Hepatocyte (in vitro differentiated cells): ENCODE data around the gene MAPK14. TPM values are rescaled to one million over a fixed set of nuclear protein-coding genes. Genes with fewer than 3 reads are reported as not detected.

Experiments used
- DNase-seq: peaks from one replicate; pipeline ENCODE4 v3.0.0-alpha.2; 2016; ENCODE audit warnings: low spot score
- H2AFZ ChIP-seq: fragments of 200-600 bp; sonication (generic); 2 replicates; pipeline ENCODE4 v1.6.0; 2016; ENCODE audit warnings: antibody characterized with exemption, mild to moderate bottlenecking
- H3K27ac ChIP-seq: fragments of 200-600 bp; sonication (generic); 2 replicates; pipeline ENCODE4 v1.5.1; 2016; ENCODE audit warnings: mild to moderate bottlenecking
- H3K27me3 ChIP-seq: fragments of 200-600 bp; sonication (generic); 2 replicates; pipeline ENCODE4 v1.6.1; 2016
- H3K36me3 ChIP-seq: fragments of 200-600 bp; sonication (generic); replicated peaks from 2 replicates; pipeline ENCODE4 v1.5.1; 2016; ENCODE audit warnings: low read depth; ENCODE audit not compliant: insufficient read depth
- H3K4me1 ChIP-seq: fragments of 200-600 bp; sonication (generic); 2 replicates; pipeline ENCODE4 v1.5.1; 2016; ENCODE audit warnings: mild to moderate bottlenecking, moderate library complexity; ENCODE audit not compliant: insufficient read depth
- H3K4me2 ChIP-seq: fragments of 200-600 bp; sonication (generic); 2 replicates; pipeline ENCODE4 v1.6.0; 2016
- H3K4me3 ChIP-seq: fragments of 200-600 bp; sonication (generic); 2 replicates; pipeline ENCODE4 v1.5.1; 2016; ENCODE audit warnings: mild to moderate bottlenecking
- H3K79me2 ChIP-seq: fragments of 200-600 bp; sonication (generic); 2 replicates; pipeline ENCODE4 v1.6.0; 2017; ENCODE audit warnings: mild to moderate bottlenecking
- H3K9me2 ChIP-seq: fragments of 200-600 bp; sonication (generic); replicated peaks from 2 replicates; pipeline ENCODE4 v1.6.0; 2017; ENCODE audit warnings: mild to moderate bottlenecking; ENCODE audit not compliant: insufficient read depth
- H3K9me3 ChIP-seq: fragments of 200-600 bp; sonication (generic); 2 replicates; pipeline ENCODE4 v1.5.1; 2016; ENCODE audit warnings: low read depth, mild to moderate bottlenecking
- H4K20me1 ChIP-seq: fragments of 200-600 bp; sonication (generic); 2 replicates; pipeline ENCODE4 v1.6.0; 2016; ENCODE audit warnings: mild to moderate bottlenecking; ENCODE audit not compliant: insufficient read depth, poor library complexity, severe bottlenecking
- EZH2 ChIP-seq: fragments of 200-600 bp; sonication (generic); IDR thresholded peaks from 2 replicates; pipeline ENCODE4 v1.6.1; 2016; ENCODE audit warnings: antibody characterized with exemption, mild to moderate bottlenecking, borderline replicate concordance
- EZH2phosphoT487 ChIP-seq: fragments of 200-600 bp; sonication (generic); IDR thresholded peaks from one replicate; pipeline ENCODE4 v1.6.1; 2018; ENCODE audit warnings: antibody characterized with exemption, mild to moderate bottlenecking, low read depth, moderate library complexity; ENCODE audit not compliant: unreplicated experiment, severe bottlenecking
- WGBS: methylation state at CpG from one replicate; pipeline ENCODE4 v1.1.6; 2016; ENCODE audit warnings: low lambda C conversion rate; ENCODE audit errors: missing lambda C conversion rate; 5-methylcytosine and 5-hydroxymethylcytosine counted together
- polyA plus RNA-seq: library from polyadenylated mRNA; unstranded; fragments of >200 nt; fragmentation: Nextera tagmentation; extraction: Ambion mirVana; gene quantifications from 2 replicates; pipeline ENCODE4 v1.2.1, GENCODE V29; 2016
- total RNA-seq: library from RNA; depleted of rRNA; stranded (reverse); fragments of >200 nt; gene quantifications from 2 replicates; pipeline ENCODE4 v1.2.3, GENCODE V29; 2014
- TF ChIP-seq, protein P1 (sequence below): fragments of 200-600 bp; sonication (generic); IDR thresholded peaks from 2 replicates; pipeline ENCODE4 v1.5.1; 2016; ENCODE audit warnings: antibody characterized with exemption, mild to moderate bottlenecking; ENCODE audit not compliant: poor library complexity

MAPK14 gene
- total and polyA plus RNA-seq, 2 experiments from 2014 or later: 46.8 to 86.5 TPM

DNA sequence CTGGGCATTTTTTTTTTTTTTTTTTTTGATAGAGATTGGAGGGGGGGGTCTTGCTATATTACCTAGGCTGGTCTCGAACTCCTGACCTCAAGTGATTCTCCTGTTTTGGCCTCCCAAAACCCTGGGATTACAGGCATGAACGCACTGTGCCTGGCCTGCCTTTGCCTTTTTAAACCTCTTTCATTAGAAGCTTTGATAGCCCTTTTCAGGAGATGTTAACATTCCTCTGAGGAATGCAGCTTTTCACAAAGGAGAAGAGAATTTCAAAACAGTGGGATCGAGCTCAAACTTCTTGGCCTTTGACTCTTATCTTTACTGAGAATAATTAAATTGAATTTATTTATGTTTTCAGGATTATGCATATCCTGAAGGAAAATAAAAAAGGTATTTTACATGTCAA, 34.5 kb upstream of the MAPK14 start:
- Histone ChIP-seq H2AFZ (no peak overlapping the region), H3K4me1 (no peaks in the 10 kb centered on the region), H3K4me2 (no peak overlapping the region), H4K20me1 (no peaks in the 10 kb centered on the region), H3K79me2 (no peaks in the 10 kb centered on the region), H3K4me3 (no peak overlapping the region), H3K36me3 (no peaks in the 10 kb centered on the region), H3K27ac (no peak overlapping the region), H3K9me2 (no peaks in the 10 kb centered on the region), H3K9me3 (no peaks in the 10 kb centered on the region), H3K27me3 (no peaks in the 10 kb centered on the region)
- 71% methylated on average over 3 of the region's 3 CpGs for WGBS
- TF ChIP-seq EZH2phosphoT487 (no peak), EZH2 (no peak)
- TF ChIP-seq, protein P1, sequence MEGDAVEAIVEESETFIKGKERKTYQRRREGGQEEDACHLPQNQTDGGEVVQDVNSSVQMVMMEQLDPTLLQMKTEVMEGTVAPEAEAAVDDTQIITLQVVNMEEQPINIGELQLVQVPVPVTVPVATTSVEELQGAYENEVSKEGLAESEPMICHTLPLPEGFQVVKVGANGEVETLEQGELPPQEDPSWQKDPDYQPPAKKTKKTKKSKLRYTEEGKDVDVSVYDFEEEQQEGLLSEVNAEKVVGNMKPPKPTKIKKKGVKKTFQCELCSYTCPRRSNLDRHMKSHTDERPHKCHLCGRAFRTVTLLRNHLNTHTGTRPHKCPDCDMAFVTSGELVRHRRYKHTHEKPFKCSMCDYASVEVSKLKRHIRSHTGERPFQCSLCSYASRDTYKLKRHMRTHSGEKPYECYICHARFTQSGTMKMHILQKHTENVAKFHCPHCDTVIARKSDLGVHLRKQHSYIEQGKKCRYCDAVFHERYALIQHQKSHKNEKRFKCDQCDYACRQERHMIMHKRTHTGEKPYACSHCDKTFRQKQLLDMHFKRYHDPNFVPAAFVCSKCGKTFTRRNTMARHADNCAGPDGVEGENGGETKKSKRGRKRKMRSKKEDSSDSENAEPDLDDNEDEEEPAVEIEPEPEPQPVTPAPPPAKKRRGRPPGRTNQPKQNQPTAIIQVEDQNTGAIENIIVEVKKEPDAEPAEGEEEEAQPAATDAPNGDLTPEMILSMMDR: no peak
- DNase-seq: no peak

- Histone ChIP-seq H3K36me3 (no peaks in the 10 kb centered on the region), H3K27ac (no peak overlapping the region), H3K9me3 (no peaks in the 10 kb centered on the region), H3K79me2 (no peaks in the 10 kb centered on the region), H3K27me3 (no peaks in the 10 kb centered on the region), H3K4me3 (no peak overlapping the region), H3K4me1 (no peaks in the 10 kb centered on the region), H2AFZ (no peak overlapping the region), H3K4me2 (no peak overlapping the region), H4K20me1 (no peaks in the 10 kb centered on the region), H3K9me2 (no peaks in the 10 kb centered on the region)
- WGBS: 75% methylated on average over 1 of the region's 1 CpG
- DNase-seq: no peak
- TF ChIP-seq, protein P1: no peak
- TF ChIP-seq EZH2 (no peak), EZH2phosphoT487 (no peak)
Measured at GRCh38 chr6:36000451-36000850, 27.2 kb upstream of the MAPK14 start.

DNA sequence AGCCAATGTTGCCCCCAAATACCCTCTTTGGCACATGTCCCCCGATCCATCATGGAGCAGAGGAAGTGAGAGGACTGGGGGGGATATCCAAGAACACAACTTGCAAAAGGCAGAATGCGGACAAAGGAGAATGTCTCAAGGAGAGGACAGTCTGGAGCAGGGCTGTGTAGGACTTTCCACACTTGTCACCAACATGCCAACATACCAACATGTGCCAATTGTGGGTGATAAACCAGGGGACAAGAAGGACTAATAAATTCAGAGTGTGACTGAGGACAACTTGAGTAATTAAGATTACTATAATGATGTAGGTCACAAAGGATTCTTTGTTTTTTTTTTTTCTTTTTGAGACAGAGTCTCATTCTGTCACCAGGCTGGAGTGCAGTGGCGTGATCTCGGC, 11.9 kb upstream of the MAPK14 start:
- Histone ChIP-seq H3K27ac (no peak overlapping the region), H2AFZ (no peak overlapping the region), H3K4me3 (no peak overlapping the region), H3K4me1 (no peaks in the 10 kb centered on the region), H3K9me2 (no peaks in the 10 kb centered on the region), H4K20me1 (no peaks in the 10 kb centered on the region), H3K9me3 (no peaks in the 10 kb centered on the region), H3K36me3 (no peaks in the 10 kb centered on the region), H3K27me3 (no peaks in the 10 kb centered on the region), H3K4me2 (no peak overlapping the region), H3K79me2 (no peaks in the 10 kb centered on the region)
- DNase-seq: no peak
- TF ChIP-seq EZH2: no peak
- no peak for TF ChIP-seq EZH2phosphoT487
- TF ChIP-seq, protein P1: no peak
- 96% methylated on average over 4 of the region's 4 CpGs for WGBS

DNA sequence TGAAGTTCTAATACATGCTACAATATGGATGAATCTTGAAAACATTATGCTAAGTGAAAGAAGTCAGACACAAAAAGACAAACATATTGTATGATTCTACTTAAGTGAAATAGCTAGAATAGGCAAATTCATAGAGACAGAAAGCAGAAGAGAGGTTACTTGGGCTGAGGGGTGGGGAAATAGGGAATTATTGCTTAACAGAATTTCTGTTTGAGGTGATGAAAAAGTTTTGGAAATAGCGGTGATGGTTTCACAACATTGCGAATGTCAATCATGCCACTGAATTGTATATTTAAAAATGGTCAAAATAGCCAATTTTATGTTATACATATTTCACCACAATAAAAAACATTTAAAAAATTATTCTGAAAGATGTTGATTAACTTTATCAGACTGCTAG, 9.3 kb upstream of the MAPK14 start:
- TF ChIP-seq, protein P1: no peak
- TF ChIP-seq EZH2 (no peak), EZH2phosphoT487 (no peak)
- Histone ChIP-seq H3K79me2 (no peaks in the 10 kb centered on the region), H3K27me3 (no peaks in the 10 kb centered on the region), H3K36me3 (no peaks in the 10 kb centered on the region), H3K9me3 (no peaks in the 10 kb centered on the region), H2AFZ (no peak overlapping the region), H3K4me2 (no peak overlapping the region), H3K4me1 (no peaks in the 10 kb centered on the region), H3K4me3 (no peak overlapping the region), H3K27ac (no peak overlapping the region), H3K9me2 (no peaks in the 10 kb centered on the region), H4K20me1 (no peaks in the 10 kb centered on the region)
- DNase-seq: no peak
- 96% methylated on average over 2 of the region's 2 CpGs for WGBS
